NOMO-1 treated with DMSO at 0.1 percent for 48 hours (cell line): ENCODE data around the gene SIN3A.
"Not testable (repeated sequence)": the region's sequence is repeated elsewhere in the genome, so short reads cannot be mapped to it uniquely, and the experiment has no call there.

ENCODE experiments used
- DNase-seq: peaks from one replicate; lab custom pipeline; 2025; ENCODE audit not compliant: unreplicated experiment; lab: John Stamatoyannopoulos, UW

Gene SIN3A

DNA sequence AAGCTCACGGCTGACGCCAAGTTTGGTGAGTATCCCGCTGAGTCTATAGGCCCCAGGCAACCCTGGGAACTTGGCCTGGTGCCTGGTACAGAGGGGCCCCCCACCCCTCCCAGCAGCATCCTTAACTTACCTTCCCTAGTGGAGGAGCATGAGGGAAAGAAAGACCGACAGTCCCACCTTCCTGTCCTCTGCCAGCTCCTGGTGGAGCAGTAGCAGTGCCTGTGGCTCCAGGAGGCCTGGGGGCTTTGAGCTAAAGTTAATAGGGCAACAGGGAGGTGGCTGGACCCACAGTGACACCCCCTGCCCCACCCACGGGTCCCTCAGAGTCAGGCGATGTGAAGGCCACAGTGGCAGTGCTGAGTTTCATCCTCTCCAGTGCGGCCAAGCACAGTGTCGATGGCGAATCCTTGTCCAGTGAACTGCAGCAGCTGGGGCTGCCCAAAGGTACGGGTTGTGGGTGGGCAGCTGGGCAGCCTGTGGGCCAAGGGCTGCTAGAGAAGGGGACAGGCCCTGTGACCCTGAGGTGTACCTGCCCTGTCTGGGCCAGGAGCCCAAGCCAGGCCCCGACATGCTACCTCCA lies 112.7 kb downstream of the SIN3A start:
- DNase-seq: no peak

DNA sequence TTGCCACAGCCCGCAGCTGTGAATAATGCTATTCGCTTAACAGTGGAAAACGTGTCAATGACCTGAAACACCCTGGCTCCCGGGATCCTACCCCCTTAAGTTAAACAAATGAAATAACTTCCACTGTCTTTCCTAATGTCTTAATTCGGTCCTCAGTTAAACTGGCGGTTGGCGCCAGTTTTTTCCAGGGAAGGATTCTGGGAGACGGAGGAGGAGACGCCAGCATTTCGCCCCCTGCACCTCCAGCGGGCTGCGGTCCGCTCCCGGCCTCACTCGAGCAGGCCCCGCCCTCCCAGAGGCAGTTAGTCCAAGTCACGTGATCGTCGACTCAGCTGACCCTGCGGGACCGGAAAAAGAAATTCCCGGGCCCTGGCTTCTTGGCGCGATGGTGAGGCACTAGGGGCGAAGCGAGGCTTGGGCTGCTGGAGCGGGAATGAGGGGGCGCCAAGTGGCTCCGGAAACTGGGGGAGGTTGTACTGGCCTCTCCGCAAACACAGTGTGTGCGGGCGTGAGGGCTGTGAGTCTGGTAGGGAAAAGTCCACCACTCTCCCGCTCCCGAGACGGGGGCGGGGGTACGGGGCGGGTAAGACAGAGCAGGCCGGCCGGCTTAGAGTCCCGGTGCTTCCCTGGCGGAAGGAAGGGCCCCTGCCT lies 115.7 kb downstream of the SIN3A start, which contains the start of gene COMMD4:
COMMD4 (plus strand) TSS at position 359 of the 651 bp plus-strand sequence; CDS start at position 386, 27 bp downstream.
- DNase-seq: peak; percentile 74

DNA sequence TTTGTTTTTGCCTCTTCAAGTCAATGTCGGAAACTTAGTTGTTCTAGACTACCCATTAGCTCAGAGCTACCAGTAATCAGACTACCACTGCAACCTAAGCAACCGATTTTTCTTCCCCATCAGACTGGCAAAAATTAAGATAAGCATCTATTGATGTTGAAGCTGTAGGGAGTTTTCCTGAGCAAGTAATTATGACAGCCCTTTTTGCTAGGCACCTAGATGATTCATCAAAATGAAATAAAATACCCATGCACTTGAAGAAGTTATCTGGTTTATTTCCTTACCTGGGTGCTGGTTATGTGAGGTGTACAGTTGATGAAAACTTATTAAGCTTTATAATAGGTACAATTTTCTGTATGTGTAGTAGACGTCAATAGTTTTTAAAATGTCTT lies 116.2 kb downstream of the SIN3A start:
- DNase-seq: no peak

DNA sequence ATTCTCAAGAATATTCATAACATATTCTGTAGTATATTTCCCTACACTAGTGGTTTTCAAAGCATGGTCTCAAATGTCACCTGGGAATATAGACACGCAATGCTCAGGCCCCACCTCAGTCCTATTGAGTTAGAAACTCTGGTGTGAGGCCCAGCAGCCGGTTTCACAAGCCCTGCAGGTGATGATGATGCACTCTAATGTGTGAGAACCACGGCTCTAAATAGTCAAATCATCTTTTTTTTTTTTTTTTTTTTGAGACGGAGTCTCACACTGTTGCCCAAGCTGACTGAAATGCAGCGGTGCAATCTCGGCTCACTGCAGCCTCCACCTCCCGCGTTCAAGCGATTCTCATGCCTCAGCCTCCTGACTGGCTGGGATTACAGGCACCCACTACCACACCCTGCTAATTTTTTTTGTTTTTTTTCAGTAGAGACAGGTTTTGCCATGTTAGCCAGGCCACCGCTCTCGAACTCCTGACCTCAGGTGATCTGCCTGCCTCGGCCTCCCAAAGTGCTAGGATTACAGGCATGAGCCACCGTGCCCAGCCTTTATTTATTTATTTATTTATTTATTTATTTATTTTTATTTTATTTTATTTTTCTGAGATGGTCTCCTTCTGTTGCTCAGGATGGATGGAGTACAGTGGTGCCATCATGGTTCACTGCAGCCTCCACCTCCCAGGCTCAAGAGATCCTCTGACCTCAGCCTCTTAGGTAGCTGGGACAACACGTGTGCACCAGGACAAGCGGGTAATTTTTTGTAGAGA lies 117.7 kb downstream of the SIN3A start:
- DNase-seq: not testable (repeated sequence)

DNA sequence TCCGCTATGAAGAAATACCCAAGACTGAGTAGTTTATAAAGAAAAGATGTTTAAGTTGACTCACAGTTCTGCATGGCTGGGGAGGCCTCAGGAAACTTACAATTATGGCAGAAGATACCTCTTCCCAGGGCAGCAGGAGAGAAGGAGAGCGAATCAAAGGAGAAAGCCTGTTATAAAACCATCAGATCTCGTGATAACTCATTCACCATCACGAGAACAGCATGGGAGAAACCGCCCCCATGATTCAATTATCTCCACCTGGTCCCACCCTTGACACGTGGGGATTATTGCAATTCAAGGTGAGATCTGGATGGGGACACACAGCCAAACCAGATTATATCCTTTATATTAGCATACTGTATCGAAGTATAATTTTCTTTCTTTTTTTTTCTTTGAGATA lies 119.4 kb downstream of the SIN3A start:
- not testable (repeated sequence) for DNase-seq

DNA sequence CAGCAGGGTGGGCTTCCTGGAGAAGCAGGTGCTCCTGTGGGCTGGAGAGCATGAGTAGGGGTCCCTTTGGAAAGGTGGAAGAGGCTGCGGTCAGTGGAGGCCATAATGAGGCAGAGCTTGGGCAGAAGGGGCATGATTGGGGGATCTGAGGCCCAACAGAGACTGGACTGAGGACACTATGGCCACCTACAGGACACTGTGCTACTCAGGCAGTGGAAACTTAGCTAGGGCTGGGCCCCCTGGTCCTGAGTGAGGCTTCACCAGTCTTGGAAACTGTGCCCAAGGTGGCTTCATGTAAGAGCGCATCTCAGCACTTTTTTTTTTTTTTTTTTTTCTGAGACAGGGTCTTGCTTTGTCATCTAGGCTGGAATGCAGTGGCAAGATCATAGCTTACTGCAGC lies 121.9 kb downstream of the SIN3A start:
- no peak for DNase-seq

DNA sequence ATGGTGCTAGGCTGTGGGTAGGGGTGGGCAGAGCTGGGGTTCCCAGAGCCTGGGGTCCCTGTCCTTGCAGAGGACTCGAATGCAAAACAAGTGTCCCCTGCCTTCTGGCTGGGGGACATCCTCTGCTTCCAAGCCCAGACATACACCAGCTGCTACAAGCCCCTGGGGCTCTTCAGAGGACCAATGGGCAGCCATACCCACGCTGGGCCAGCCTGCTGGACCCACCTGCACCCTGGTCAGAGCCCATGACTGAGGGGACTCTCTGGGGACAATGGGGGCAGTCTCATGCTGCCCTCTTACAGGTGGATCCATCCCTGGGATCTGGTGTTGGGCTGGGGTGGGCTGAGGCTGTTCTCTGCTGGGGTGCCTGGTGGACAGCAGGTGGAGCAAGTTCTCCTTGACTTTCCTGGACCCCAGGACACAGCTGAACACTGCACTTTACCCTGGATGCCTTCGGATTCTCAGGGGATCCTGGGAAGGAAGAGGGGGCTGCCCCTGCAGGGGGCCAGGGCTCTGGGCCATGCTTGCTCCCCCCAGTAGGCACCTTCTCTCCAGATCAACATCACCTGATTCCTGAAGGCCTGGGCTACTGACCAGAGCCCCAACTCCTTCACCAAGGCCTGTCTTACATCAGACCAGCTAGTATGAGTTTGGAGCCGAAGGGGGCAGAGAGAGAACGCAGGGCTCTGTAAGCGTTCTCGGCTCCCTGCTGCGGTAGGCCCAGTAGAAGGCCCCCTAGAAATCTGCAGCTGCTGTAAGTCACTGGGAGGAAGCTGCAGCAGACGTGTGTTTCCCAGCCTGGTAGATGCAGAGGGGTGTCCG lies 122.8 kb downstream of the SIN3A start:
- no peak for DNase-seq

DNA sequence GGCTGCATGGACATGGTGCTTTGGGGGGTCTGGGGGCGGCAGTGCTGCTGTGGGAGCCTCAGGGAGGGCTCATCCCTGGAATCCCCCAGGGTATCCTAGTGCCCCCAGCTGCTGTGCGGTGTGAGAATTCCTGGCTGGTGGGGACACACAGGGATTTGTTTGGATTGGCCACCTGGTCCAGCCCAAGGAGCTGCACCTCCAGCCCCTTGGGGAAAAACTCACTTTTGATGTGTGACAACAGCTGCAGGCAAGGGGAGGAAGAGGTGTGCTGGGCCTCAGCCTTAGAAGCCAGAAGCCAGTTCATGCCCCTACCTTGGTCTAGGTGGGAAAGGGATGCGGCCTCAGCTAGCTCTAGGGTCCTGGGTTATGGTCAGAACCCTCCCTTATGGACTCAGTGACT lies 124.0 kb downstream of the SIN3A start:
- no peak for DNase-seq

DNA sequence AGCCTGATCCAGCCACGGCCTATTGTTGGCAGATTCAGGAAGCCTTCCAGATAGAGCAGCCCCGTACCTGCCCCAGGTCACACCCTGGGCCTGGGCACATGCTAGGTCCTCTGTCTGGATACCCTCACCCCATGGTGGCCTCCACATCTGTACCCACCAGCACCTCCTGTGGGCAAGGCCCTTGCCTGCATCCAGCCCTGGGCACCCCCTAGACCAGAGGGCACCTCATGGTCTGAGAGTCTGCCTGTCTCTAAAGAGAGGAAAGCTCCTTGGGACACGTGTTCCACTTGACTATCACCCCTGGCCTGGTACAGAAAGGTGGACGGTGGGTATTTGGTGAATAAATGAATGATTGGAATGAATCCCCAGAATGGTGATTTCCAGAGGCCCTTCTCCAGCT lies 124.5 kb downstream of the SIN3A start:
- DNase-seq: no peak

DNA sequence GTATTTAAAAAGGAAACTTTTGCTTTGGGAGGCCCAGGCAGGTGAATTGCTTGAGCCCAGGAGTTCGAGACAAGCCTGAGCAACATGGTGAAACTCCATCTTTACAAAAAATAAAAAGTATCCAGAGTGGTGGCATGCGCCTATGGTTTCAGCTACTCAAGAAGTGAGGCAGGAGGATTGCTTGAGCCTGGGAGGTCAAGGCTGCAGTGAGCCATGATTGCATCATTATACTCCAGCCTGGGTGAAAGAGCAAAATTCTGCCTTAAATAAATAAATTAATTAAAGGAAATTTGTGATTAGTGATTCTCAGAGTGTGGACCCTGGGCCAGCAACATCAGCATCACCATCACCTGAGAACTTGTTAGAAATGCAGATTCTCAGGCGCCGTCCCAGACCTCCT lies 125.6 kb downstream of the SIN3A start:
- DNase-seq: no peak

DNA sequence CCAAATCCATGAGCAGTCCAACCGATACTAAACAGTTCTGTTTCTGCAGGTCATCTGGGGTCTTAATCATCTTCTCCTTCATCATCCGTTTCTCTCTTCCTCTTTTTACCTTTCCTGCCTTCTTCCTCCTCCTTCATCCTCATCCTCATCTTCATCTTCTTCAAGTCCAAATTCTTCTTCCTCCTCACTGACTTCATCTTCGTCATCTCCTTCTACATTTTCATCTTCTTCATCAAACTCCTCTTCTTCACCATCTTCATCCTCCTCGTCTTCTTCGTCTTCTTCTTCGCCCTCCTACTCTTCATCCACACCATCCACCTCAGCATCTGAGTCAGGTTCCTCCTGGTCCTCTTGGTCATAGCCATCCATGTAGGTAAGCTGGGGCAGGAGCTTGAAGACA lies 129.8 kb downstream of the SIN3A start:
- no peak for DNase-seq
